GM10266 (cell line): ENCODE data around the gene PKD2L1.

Source experiments
- DNase-seq: peaks from one replicate; pipeline ENCODE4 v3.0.0; 2012; ENCODE audit errors: extremely low spot score
- TF ChIP-seq, protein P1 (sequence below): IDR thresholded peaks from 2 replicates; pipeline ENCODE4 v1.5.1; 2012; ENCODE audit warnings: mild to moderate bottlenecking, low read depth; ENCODE audit not compliant: control insufficient read depth, insufficient read depth; ENCODE audit errors: missing control alignments

The PKD2L1 gene

DNA sequence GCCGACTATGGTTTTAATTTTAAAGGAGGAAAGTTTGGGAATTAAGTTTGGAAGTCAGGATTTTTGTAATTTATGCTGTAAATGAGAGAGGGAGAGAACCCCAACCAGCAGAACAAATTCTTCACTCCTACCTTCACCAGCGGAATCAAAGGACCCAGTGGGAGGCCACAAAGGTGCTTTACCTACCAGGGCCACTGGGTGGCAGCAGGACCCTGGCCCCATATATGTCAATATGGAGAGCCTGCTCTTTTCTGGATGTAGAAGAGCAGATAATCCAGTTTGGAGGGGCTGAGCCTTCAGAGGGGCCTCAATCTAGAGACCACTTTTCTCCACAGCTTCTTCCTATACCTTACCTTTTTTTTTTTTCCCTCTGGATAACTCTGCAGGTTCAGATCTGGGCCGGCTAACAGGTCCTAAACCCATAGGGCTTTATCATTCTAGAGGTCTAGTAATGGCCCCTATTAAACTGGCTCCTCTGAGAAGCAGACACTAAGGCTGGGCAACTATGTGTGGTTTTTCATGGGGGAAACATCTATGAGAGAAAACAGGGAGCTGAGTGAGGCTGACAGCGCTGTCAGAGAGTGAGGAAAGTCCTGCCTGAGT, 8.5 kb upstream of the PKD2L1 start:
- peak; percentile 77 for DNase-seq

DNA sequence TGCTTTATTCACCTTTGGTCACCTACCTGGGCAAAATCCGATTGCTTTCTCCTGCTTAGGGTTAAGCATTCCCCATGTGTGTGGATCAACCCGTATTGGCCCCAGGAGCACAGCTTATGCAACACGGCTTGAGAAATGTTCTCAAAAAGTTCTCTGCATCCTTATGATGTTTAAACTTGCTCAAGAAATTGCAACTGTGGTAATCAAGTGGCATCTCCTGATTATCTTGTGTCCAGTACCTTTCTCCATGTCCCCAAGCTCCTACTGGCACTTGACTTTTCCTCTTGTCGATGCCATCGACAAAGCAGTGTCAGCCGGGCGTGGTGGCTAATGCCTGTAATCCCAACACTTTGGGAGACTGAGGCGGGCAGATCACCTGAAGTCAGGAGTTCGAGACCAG, 4.7 kb upstream of the PKD2L1 start:
- TF ChIP-seq, protein P1, sequence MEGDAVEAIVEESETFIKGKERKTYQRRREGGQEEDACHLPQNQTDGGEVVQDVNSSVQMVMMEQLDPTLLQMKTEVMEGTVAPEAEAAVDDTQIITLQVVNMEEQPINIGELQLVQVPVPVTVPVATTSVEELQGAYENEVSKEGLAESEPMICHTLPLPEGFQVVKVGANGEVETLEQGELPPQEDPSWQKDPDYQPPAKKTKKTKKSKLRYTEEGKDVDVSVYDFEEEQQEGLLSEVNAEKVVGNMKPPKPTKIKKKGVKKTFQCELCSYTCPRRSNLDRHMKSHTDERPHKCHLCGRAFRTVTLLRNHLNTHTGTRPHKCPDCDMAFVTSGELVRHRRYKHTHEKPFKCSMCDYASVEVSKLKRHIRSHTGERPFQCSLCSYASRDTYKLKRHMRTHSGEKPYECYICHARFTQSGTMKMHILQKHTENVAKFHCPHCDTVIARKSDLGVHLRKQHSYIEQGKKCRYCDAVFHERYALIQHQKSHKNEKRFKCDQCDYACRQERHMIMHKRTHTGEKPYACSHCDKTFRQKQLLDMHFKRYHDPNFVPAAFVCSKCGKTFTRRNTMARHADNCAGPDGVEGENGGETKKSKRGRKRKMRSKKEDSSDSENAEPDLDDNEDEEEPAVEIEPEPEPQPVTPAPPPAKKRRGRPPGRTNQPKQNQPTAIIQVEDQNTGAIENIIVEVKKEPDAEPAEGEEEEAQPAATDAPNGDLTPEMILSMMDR: no peak
- DNase-seq: no peak

More for the DNA sequence above, 8.5 kb upstream of the PKD2L1 start:
- TF ChIP-seq, protein P1: peak; percentile 84

DNA sequence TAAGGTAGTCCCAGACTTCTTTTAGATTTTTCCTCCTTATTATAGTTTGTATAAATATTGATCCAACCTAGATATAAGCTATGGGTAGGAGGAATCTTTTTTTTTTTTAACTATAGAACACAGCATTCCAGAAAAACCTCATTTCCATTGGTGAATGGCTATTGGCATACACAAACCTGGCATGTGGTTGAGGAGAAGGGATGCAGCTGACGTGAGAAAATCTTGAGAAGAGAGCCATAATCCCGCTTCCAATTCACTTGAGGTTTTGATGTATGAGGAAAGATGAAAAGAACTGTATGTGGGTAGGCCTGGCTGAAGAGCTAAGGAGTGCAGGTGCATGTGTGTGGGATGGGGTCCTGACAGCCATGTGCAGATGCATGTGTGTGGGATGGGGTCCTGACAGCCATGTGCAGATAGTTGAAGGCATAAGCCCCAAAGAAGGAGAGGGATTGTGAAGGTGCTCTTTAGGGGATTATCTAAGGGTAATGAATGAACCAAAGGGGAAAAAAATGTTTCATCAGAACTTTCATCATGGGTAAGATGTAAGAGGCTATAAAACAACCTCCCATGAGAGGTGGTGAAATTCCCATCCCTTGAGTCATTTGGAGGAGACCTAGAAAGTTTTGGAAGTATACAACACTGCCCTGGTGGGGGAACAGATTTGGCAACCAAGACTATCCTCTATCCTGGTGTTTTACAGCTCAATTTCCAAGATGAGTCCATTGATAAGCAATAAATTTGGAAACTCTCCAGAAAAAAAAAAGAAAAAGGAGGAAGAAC, 3.8 kb upstream of the PKD2L1 start:
- TF ChIP-seq, protein P1: no peak
- no peak for DNase-seq

DNA sequence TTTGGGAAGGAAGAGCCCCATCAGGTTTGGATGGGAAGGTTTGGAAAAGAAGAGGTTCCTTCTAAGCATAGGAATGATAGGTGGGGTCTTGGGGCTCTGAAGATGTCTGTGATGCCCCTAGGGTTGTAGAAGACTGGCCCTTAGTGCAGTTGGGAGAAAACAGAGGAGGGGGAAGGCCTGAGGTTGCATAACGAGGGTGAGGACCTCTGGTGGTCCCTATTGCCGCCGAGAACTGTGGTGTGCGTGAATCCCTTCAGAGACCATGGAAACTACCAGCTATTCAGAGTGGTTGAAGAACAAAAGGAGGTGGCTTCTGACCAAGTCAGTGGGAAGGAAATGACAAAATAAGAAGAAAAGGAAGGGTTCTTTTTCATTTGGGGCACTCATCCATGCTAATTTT, 3.1 kb upstream of the PKD2L1 start:
- TF ChIP-seq, protein P1: no peak
- no peak for DNase-seq

DNA sequence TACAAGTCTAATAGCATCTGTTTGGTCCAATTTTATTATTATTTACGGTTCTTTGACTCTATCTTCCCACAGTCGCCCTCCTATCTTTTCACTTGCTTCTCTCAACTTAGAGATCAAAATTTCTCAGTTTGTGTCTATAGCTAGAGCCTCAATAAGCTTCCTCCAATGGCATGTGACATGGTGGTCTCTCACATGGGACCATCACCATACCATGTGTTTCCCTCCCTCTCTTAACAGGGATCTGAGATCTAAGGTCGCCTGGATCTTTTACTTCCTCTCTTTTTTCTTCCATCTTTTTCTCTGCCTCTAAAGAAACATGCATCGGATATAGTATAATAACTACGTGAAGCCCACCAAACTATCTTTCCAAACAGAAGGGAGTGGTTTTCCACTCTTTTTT, 1.8 kb downstream of the PKD2L1 start:
- TF ChIP-seq, protein P1: no peak
- no peak for DNase-seq

DNA sequence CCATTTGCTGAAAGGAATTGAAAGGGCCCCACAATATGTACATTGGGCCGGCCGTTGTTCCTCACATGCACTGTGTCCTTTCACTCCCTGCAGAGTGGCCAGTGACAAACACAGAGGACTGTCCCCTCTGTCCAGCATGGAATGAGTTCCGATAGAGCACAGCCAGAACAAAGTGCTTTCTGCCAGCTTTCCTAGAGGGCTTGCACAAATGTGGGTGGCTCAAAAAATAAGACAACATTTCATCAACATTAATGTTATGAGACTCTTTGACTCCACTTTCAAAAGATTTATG, 2.4 kb downstream of the PKD2L1 start:
- TF ChIP-seq, protein P1: no peak
- no peak for DNase-seq

DNA sequence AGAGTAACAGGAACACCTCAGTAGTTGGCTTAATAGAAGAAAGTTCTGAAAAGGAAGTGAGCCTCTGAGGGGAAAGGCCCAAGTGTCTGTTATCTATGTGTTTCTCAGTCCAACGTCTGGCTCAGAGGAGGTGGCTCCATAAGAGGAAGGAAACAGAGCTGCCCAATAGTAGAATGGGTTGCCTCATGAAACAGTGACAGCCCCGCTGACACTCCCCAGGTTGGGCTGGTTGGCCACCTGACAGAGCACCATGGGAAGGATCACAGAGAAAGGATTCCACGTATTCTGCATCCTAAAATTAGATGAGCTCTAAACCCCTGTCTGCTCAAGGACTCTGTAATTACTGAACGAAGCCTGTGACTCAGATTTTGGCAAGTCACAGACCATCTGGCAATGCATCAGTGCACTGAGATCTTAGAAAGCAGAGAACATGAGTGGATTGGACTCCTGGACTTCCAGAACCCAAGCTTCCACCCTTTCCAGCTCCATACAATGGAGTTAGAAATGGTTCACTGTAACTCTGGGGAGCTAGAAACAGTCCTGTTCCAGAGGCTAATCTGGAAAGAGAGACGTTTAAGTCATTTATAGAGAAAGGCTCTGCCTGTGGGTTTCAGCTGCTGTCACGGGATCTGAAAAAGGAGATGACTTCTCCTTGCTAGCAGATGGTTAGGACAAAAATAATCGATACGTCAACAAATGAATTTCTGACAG, 2.9 kb downstream of the PKD2L1 start:
- DNase-seq: peak; percentile 80
- TF ChIP-seq, protein P1: no peak
